SJCRH30 (cell line): ENCODE measurements around the gene RPA4. TPM values are rescaled to one million over a fixed set of nuclear protein-coding genes. Genes with fewer than 3 reads are reported as not detected.
A peak's percentile ranks its signal among the peaks of the same experiment; 100 is the strongest.
"Not testable (repeated sequence)": the region's sequence is repeated elsewhere in the genome, so short reads cannot be mapped to it uniquely, and the experiment has no call there.

ENCODE experiments used
- DNase-seq, 2 experiments: peaks; one replicate each; pipeline ENCODE4 v3.0.0-alpha.2; 2015 to 2020
- H3K27ac ChIP-seq: fragments of 250-450 bp; sonication (Bioruptor Pico); 2 replicates; pipeline ENCODE4 v1.5.1; 2020; ENCODE audit warnings: mild to moderate bottlenecking, moderate library complexity
- H3K27me3 ChIP-seq: fragments of 250-450 bp; sonication (Bioruptor Pico); 2 replicates; pipeline ENCODE4 v1.5.1; 2020; ENCODE audit warnings: mild to moderate bottlenecking, moderate library complexity
- H3K36me3 ChIP-seq: fragments of 250-450 bp; sonication (Bioruptor Pico); 2 replicates; pipeline ENCODE4 v1.5.1; 2020; ENCODE audit warnings: mild to moderate bottlenecking, moderate library complexity
- H3K4me1 ChIP-seq: fragments of 250-450 bp; sonication (Bioruptor Pico); 2 replicates; pipeline ENCODE4 v1.5.1; 2020; ENCODE audit warnings: mild to moderate bottlenecking, moderate library complexity
- H3K4me3 ChIP-seq: fragments of 250-450 bp; sonication (Bioruptor Pico); 2 replicates; pipeline ENCODE4 v1.5.1; 2020; ENCODE audit warnings: mild to moderate bottlenecking, moderate library complexity
- H3K9me3 ChIP-seq: fragments of 250-450 bp; sonication (Bioruptor Pico); replicated peaks from 2 replicates; pipeline ENCODE4 v1.5.1; 2020; ENCODE audit warnings: mild to moderate bottlenecking, moderate library complexity
- total RNA-seq: library from RNA; depleted of rRNA; stranded (reverse); fragments of >200 nt; shearing (Covaris generic); gene quantifications from 2 replicates; pipeline ENCODE4 v1.2.3, GENCODE V29; 2014; rRNA removed

RPA4 gene
- total RNA-seq = 0.38 and 1.0 TPM in 2 replicates

GRCh38 chrX:96883608-96884007 is at the start of gene RPA4:
TSS of gene RPA4 (plus strand) at chrX:96883908. CDS start at chrX:96884311, 403 bp downstream.
- Histone ChIP-seq H3K27ac (no peak within 1 kb of the TSS), H3K27me3 (no peaks in the 10 kb centered on the region)
- no peak for DNase-seq

GRCh38 chrX:96834137-96834536 is 49.6 kb upstream of the RPA4 start:
- H3K9me3 ChIP-seq = no peaks in the 10 kb centered on the region
- H3K27ac ChIP-seq = no peak overlapping the region
- no peaks in the 10 kb centered on the region for H3K36me3 ChIP-seq
- DNase-seq = no peak
- no peak overlapping the region for H3K4me3 ChIP-seq
- H3K4me1 ChIP-seq = no peaks in the 10 kb centered on the region
- no peaks in the 10 kb centered on the region for H3K27me3 ChIP-seq

More at GRCh38 chrX:96883608-96884007, at the start of gene RPA4:
- Histone ChIP-seq H3K36me3 (no peaks in the 10 kb centered on the region), H3K4me1 (no peaks in the 10 kb centered on the region), H3K9me3 (no peaks in the 10 kb centered on the region), H3K4me3 (no peak within 1 kb of the TSS)

GRCh38 chrX:96835660-96836289 is 47.9 kb upstream of the RPA4 start:
- Histone ChIP-seq H3K4me3 (no peak overlapping the region), H3K36me3 (no peaks in the 10 kb centered on the region), H3K27ac (no peak overlapping the region), H3K27me3 (no peaks in the 10 kb centered on the region), H3K4me1 (no peaks in the 10 kb centered on the region), H3K9me3 (no peaks in the 10 kb centered on the region)
- no peak for DNase-seq

- Histone ChIP-seq H3K36me3 (no peaks in the 10 kb centered on the region), H3K27me3 (no peaks in the 10 kb centered on the region), H3K4me1 (no peaks in the 10 kb centered on the region), H3K9me3 (no peaks in the 10 kb centered on the region), H3K4me3 (no peak overlapping the region), H3K27ac (no peak overlapping the region)
- DNase-seq = no peak
Observed at GRCh38 chrX:96837808-96838207, 45.9 kb upstream of the RPA4 start.

- Histone ChIP-seq H3K27ac (no peak overlapping the region), H3K9me3 (no peaks in the 10 kb centered on the region), H3K36me3 (no peaks in the 10 kb centered on the region), H3K4me3 (no peak overlapping the region), H3K27me3 (no peaks in the 10 kb centered on the region), H3K4me1 (no peaks in the 10 kb centered on the region)
- no peak for DNase-seq
Observed at GRCh38 chrX:96838537-96838936, 45.2 kb upstream of the RPA4 start.

GRCh38 chrX:96841325-96841724 is 42.4 kb upstream of the RPA4 start:
- Histone ChIP-seq H3K36me3 (no peaks in the 10 kb centered on the region), H3K4me3 (no peak overlapping the region), H3K27ac (no peak overlapping the region), H3K27me3 (no peaks in the 10 kb centered on the region), H3K4me1 (no peaks in the 10 kb centered on the region), H3K9me3 (no peaks in the 10 kb centered on the region)
- DNase-seq = no peak

GRCh38 chrX:96841866-96842265 is 41.8 kb upstream of the RPA4 start:
- H3K4me1 ChIP-seq, H3K9me3 ChIP-seq, H3K4me3 ChIP-seq, H3K27me3 ChIP-seq, H3K36me3 ChIP-seq, DNase-seq, H3K27ac ChIP-seq: not testable (repeated sequence)

GRCh38 chrX:96843566-96843965 is 40.1 kb upstream of the RPA4 start:
- Histone ChIP-seq H3K27me3 (no peaks in the 10 kb centered on the region), H3K4me3 (no peak overlapping the region), H3K27ac (no peak overlapping the region), H3K4me1 (no peaks in the 10 kb centered on the region), H3K36me3 (no peaks in the 10 kb centered on the region), H3K9me3 (no peaks in the 10 kb centered on the region)
- no peak for DNase-seq

GRCh38 chrX:96846841-96847240 is 36.9 kb upstream of the RPA4 start:
- no peak overlapping the region for H3K4me3 ChIP-seq
- DNase-seq = no peak
- no peaks in the 10 kb centered on the region for H3K36me3 ChIP-seq
- no peaks in the 10 kb centered on the region for H3K9me3 ChIP-seq
- no peaks in the 10 kb centered on the region for H3K4me1 ChIP-seq
- no peak overlapping the region for H3K27ac ChIP-seq
- H3K27me3 ChIP-seq = no peaks in the 10 kb centered on the region

- not testable (repeated sequence) for H3K4me1 ChIP-seq
Observed at GRCh38 chrX:96859422-96859821, 24.3 kb upstream of the RPA4 start.

GRCh38 chrX:96861218-96861617 is 22.5 kb upstream of the RPA4 start:
- no peak for DNase-seq
- no peaks in the 10 kb centered on the region for H3K27me3 ChIP-seq
- no peaks in the 10 kb centered on the region for H3K4me1 ChIP-seq
- H3K4me3 ChIP-seq = no peak overlapping the region
- H3K27ac ChIP-seq = no peak overlapping the region
- no peaks in the 10 kb centered on the region for H3K36me3 ChIP-seq
- H3K9me3 ChIP-seq = no peaks in the 10 kb centered on the region

More at GRCh38 chrX:96859422-96859821, 24.3 kb upstream of the RPA4 start:
- not testable (repeated sequence) for H3K9me3 ChIP-seq, H3K27ac ChIP-seq, H3K36me3 ChIP-seq, H3K27me3 ChIP-seq, H3K4me3 ChIP-seq, DNase-seq

- no peak for DNase-seq
- Histone ChIP-seq H3K27me3 (no peaks in the 10 kb centered on the region), H3K9me3 (no peaks in the 10 kb centered on the region)
Observed at GRCh38 chrX:96861661-96862060, 22.0 kb upstream of the RPA4 start.

GRCh38 chrX:96884027-96884426 is 319 bp downstream of the RPA4 start:
- H3K27me3 ChIP-seq = no peaks in the 10 kb centered on the region
- no peaks in the 10 kb centered on the region for H3K9me3 ChIP-seq
- H3K4me3 ChIP-seq = no peak overlapping the region
- no peak for DNase-seq
- H3K36me3 ChIP-seq = no peaks in the 10 kb centered on the region
- H3K27ac ChIP-seq = no peak overlapping the region
- H3K4me1 ChIP-seq = no peaks in the 10 kb centered on the region

More at GRCh38 chrX:96861661-96862060, 22.0 kb upstream of the RPA4 start:
- Histone ChIP-seq H3K4me1 (no peaks in the 10 kb centered on the region), H3K27ac (no peak overlapping the region), H3K36me3 (no peaks in the 10 kb centered on the region), H3K4me3 (no peak overlapping the region)

- H3K27ac ChIP-seq = no peak overlapping the region
- no peak for DNase-seq
- H3K36me3 ChIP-seq = no peaks in the 10 kb centered on the region
Observed at GRCh38 chrX:96889726-96890125, 6.0 kb downstream of the RPA4 start.

GRCh38 chrX:96906741-96907140 is 23.0 kb downstream of the RPA4 start:
- peak in 1 of 2 experiments; percentile 11 for DNase-seq
- H3K9me3 ChIP-seq = no peaks in the 10 kb centered on the region
- H3K36me3 ChIP-seq = no peaks in the 10 kb centered on the region
- peak overlapping the region; percentile 5; the same call in 1 of the 2 replicates for H3K27ac ChIP-seq
- H3K27me3 ChIP-seq = no peaks in the 10 kb centered on the region
- H3K4me1 ChIP-seq = peaks cover 6% of the 10 kb centered on the region; the same call in 1 of the 2 replicates
- H3K4me3 ChIP-seq = no peak overlapping the region

More at GRCh38 chrX:96889726-96890125, 6.0 kb downstream of the RPA4 start:
- no peaks in the 10 kb centered on the region for H3K27me3 ChIP-seq
- H3K4me3 ChIP-seq = no peak overlapping the region
- H3K4me1 ChIP-seq = no peaks in the 10 kb centered on the region
- H3K9me3 ChIP-seq = no peaks in the 10 kb centered on the region
